Ectodermal cell (in vitro differentiated cells): ENCODE data around the gene PDIK1L.

Experiments
- H3K27ac ChIP-seq: 2 replicates; pipeline ENCODE4 v1.7.0; 2013; ENCODE audit warnings: mild to moderate bottlenecking, low read depth, low read length; ENCODE audit not compliant: insufficient read depth, poor library complexity, severe bottlenecking
- H3K27me3 ChIP-seq: 2 replicates; pipeline ENCODE4 v1.7.0; 2013; ENCODE audit warnings: mild to moderate bottlenecking, low read length; ENCODE audit not compliant: insufficient read depth, control insufficient read depth, poor library complexity, severe bottlenecking
- H3K36me3 ChIP-seq: one replicate; pipeline ENCODE4 v1.7.0; 2013; ENCODE audit warnings: low read length; ENCODE audit not compliant: control insufficient read depth, insufficient read depth
- H3K4me1 ChIP-seq: one replicate; pipeline ENCODE4 v1.7.0; 2013; ENCODE audit warnings: low read length; ENCODE audit not compliant: control insufficient read depth, insufficient read depth
- H3K4me3 ChIP-seq: 2 replicates; pipeline ENCODE4 v1.7.0; 2013; ENCODE audit warnings: low read depth, low read length, control low read depth; ENCODE audit not compliant: insufficient read depth
- H3K9me3 ChIP-seq: 2 replicates; pipeline ENCODE4 v1.7.0; 2013; ENCODE audit warnings: mild to moderate bottlenecking, low read length, moderate library complexity; ENCODE audit not compliant: control insufficient read depth
- WGBS, 2 experiments: methylation state at CpG; one replicate each; pipeline ENCODE4 v1.1.7; 2013; ENCODE audit warnings: missing lambda C conversion rate in 2 of 2; 5-methylcytosine and 5-hydroxymethylcytosine counted together

Gene PDIK1L

DNA sequence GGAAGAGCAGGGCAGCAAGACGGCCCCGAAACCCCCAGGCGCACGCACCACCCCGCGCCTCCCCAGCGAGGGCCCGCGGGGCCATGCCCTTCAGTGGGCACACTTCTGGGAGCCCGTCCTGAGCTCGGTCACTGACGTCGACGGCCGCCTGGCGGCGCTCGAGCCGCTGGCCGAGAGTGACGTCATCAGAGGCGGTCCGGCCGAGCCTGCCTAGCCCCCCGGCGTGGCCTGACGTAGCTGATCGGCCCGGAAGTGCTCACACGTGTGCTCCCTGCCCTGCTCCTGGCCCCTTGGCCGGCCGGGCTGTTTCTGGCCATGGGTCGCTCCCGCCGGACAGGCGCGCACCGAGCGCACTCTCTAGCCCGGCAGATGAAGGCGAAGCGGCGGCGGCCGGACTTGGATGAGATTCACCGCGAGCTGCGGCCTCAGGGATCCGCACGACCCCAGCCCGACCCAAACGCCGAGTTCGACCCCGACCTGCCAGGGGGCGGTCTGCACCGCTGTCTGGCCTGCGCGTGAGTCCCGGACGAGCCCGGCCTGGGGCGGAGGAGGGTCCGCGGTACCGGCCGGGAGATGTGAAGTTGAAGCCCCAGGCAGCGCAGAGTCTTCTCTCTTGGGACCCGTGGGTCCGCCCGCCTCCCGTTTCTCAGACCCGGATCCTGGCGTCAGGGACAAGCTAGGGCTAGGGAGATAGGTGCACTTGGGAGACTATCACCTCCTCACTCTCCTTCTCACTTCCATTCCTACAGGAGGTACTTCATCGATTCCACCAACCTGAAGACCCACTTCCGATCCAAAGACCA lies 58.2 kb downstream of the PDIK1L start, which contains the start of gene ZNF593:
Gene ZNF593, plus strand, starts transcription at position 240 of the 803 bp plus-strand sequence. Its CDS starts 76 bp downstream, at position 316.
- Histone ChIP-seq H3K9me3 (no peaks in the 10 kb centered on the region), H3K27ac (peak within 1 kb of the TSS; percentile 91), H3K27me3 (peaks cover 15% of the 10 kb centered on the region), H3K4me3 (peak within 1 kb of the TSS; percentile 83), H3K36me3 (no peaks in the 10 kb centered on the region), H3K4me1 (peaks cover 47% of the 10 kb centered on the region)
- WGBS, 2 experiments: 2 to 3% methylated on average over 75 to 76 of the region's 76 CpGs

DNA sequence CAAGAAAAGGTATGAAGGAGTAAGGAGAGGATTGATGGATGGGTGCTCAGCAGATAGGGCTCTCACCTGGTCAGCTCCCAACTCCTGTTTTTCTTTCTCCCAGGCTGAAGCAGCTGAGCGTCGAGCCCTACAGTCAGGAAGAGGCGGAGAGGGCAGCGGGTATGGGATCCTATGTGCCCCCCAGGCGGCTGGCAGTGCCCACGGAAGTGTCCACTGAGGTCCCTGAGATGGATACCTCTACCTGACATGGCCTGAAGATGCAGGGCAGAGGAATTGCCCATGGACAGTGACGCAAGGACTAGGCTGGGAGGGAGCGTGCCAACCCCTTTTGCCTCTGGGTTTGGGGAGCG lies 58.8 kb downstream of the PDIK1L start:
- 86 to 87% methylated on average over 9 of the region's 9 CpGs for WGBS, 2 experiments

DNA sequence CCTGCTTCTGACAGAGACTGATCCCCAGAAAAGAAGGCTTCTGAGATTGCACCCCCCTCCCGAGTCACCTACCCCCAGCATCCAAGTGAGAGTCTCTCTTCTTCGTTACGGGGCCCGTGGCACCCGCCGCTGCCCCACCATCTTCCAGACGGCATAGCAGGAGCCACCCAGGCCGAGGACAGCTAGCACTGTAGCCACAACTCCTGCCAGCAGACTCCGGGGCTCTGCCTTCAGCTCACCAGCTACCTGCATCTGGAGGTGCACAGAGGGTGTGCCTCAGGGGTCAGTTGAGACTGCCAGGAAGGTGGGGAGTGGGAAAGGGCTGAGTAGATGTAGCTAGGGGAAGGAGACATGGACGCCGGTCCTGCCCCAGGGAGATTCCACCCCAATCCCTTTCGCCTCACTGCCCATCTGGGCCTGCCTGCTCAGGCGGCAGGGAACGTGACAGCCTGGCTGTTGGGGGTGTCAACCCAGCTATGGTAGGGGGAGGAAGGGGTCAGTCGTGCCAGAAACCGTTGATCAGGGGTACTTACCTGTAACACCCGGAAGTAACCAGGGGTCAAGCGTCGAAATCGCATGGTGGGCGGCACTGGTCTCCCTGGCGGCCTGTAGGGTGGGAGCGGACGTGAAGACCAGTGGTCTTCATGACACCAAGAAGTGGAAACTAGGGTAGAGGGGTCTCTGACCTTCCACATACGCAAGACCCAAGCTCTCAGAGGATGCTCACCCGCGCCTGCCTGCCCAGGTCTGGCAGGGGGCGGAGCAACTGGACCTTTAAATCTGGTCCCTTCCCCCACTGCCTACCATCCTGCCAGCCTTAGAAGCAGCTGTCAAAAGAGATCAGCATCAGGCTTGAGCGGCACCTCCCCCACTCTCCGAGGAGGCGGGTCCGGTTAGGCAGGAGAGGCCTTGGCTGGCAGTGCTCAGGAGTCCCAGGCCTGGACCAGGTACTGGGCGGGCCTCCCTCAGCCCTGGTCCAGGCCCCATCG lies 59.8 kb downstream of the PDIK1L start, which contains the start of gene ZNF593OS:
Gene ZNF593OS, minus strand, starts transcription at position 749 of the 989 bp plus-strand sequence. Its CDS starts 171 bp downstream, at position 578.
- H3K4me1 ChIP-seq: peaks cover 35% of the 10 kb centered on the region
- 88 to 90% methylated on average over 34 of the region's 34 CpGs for WGBS, 2 experiments
- H3K9me3 ChIP-seq: no peaks in the 10 kb centered on the region
- H3K27ac ChIP-seq: no peak within 1 kb of the TSS
- H3K36me3 ChIP-seq: no peaks in the 10 kb centered on the region
- H3K4me3 ChIP-seq: peak within 1 kb of the TSS; percentile 83
- H3K27me3 ChIP-seq: peaks cover 3% of the 10 kb centered on the region

More for the DNA sequence above, 58.8 kb downstream of the PDIK1L start:
- H3K4me1 ChIP-seq: peaks cover 41% of the 10 kb centered on the region
- H3K4me3 ChIP-seq: peak overlapping the region; percentile 83
- no peaks in the 10 kb centered on the region for H3K36me3 ChIP-seq
- H3K27me3 ChIP-seq: peaks cover 9% of the 10 kb centered on the region
- no peak overlapping the region for H3K27ac ChIP-seq
- H3K9me3 ChIP-seq: no peaks in the 10 kb centered on the region
